Brain pericyte (primary cell): ENCODE data around the gene KCNIP4.

ENCODE experiments used
- DNase-seq: peaks from one replicate; pipeline ENCODE4 v3.0.0-alpha.2; 2012; ENCODE audit warnings: low read depth, low spot score

Gene KCNIP4

DNA sequence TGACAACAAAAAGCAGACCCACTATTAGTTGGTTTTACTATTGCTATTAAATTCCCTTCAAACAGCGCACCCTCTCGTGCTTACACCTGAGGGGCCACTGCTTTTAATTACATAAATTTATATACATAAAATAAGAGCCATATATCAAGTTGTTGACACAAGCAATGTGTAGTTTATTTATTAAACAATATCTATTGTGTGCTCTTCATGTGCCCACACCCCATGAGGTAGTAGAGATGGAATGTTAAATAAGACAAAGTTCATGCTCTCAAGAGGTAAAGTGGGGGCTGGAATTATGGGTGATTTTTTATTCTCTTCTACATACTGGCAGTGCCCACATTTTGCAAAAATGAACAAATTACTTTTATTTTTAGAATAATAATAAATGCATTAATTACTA lies 47.3 kb downstream of the KCNIP4 start:
- DNase-seq = no peak

- DNase-seq = no peak
Measured at GRCh38 chr4:21900211-21900610, 48.4 kb downstream of the KCNIP4 start.

- DNase-seq = no peak
Measured at GRCh38 chr4:21898101-21898500, 50.5 kb downstream of the KCNIP4 start.

- DNase-seq = no peak
Measured at GRCh38 chr4:21896767-21897166, 51.8 kb downstream of the KCNIP4 start.

GRCh38 chr4:21893136-21893535 lies 55.4 kb downstream of the KCNIP4 start:
- no peak for DNase-seq

GRCh38 chr4:21890231-21890630 lies 58.3 kb downstream of the KCNIP4 start:
- DNase-seq = no peak

- DNase-seq = peak; percentile 27
Measured at GRCh38 chr4:21888195-21888976, 60.2 kb downstream of the KCNIP4 start.

GRCh38 chr4:21887481-21887880 lies 61.1 kb downstream of the KCNIP4 start:
- no peak for DNase-seq

GRCh38 chr4:21885770-21886169 lies 62.8 kb downstream of the KCNIP4 start:
- DNase-seq = peak; percentile 10

DNA sequence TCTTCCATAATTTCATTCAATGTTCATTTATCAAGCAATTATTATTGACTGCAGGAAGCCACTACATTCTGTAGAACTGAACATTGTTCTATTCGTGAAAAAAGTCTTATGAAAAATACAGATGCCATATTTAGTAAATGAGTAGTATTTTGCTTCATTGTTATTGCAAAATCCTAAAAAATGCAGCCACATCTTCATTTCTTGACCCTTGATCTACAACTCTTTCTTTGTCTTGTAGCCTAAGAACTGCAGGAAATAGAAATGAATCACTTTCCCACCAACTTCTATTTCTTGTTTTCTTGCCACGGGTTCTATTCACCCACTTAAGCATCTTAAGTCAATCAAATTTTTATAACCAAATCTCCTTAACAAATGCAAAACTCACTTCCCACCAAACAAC lies 63.3 kb downstream of the KCNIP4 start:
- no peak for DNase-seq

DNA sequence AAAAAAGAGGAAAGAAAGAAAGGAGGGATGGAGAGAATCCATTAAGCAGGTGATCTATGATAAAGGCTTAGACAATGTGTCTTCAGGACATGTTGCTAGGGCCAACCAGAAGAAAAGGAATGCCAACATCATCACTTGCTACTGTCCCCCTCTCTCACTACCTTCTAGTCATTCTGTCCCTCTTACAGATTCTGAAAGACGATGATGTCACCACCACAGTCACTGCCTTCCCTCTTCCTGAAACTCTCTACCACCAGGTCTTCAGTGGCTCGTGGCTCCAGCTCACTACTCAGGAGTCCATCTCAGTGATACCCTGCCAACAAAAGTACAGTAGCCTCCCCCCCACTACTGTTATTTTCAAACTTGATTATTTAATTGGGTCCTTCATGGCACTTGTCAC lies 64.0 kb downstream of the KCNIP4 start:
- no peak for DNase-seq

GRCh38 chr4:21882051-21882839 lies 66.3 kb downstream of the KCNIP4 start:
- no peak for DNase-seq

- no peak for DNase-seq
Measured at GRCh38 chr4:21879187-21879586, 69.4 kb downstream of the KCNIP4 start.

DNA sequence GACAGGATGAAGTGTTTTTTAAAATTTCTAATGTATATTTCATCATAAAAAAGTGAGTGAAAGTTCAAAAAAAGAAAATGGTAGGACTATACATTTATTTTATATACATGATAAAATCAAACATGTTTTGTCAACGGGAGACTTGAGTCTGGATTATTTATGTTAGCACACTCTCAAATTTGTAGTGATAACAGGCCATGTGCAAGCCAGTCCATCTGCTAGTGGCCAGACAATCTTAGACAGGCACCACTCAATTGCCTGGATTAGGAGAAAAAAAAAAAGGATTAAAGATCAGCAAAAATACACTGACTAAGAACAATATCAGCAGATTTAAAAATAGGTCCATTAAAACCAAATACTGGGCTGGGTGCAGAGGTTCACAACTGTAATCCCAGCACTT lies 71.9 kb downstream of the KCNIP4 start:
- no peak for DNase-seq

- DNase-seq = no peak
Measured at GRCh38 chr4:21873145-21873544, 75.4 kb downstream of the KCNIP4 start.

- DNase-seq = no peak
Measured at GRCh38 chr4:21872101-21872500, 76.5 kb downstream of the KCNIP4 start.

- no peak for DNase-seq
Measured at GRCh38 chr4:21869978-21870745, 78.4 kb downstream of the KCNIP4 start.

GRCh38 chr4:21864686-21865085 lies 83.9 kb downstream of the KCNIP4 start:
- DNase-seq = no peak

DNA sequence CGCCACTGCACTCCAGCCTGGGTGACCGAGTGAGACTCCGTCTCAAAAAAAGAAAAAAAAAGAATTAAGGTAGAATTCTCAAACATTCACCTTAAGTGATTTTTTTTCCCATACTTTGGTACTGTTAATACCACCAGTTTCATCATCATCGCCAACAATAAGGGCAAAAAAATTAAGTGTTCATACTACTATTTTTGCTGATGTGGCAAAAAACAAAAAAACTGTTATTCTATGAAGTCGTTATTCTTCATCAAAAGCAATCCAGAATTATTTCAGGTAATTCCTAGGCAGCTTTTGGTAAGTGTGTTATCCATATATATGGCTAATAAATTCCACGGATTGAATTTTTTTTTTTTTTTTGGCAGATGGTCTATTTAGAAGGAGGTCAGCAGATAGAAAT lies 85.7 kb downstream of the KCNIP4 start:
- DNase-seq = no peak

DNA sequence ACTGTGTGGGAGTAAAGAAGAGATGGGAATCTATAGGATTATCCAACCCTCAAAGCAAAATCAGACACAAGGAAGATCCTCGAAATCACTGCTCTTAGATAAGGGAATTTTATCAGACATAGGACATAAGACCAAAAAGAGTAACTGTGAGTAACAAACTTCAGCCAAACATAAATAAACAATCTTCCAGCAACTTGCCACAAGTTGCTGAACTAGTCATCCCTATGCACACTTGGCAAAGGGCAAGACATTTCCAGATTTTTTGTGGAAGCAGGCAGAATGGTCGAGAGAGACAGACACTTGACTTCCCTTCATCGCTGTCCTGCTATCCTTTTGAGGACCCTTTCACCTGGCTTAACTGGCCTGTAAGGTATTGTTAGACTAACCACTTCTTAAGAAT lies 89.6 kb downstream of the KCNIP4 start:
- no peak for DNase-seq

GRCh38 chr4:21856754-21857153 lies 91.8 kb downstream of the KCNIP4 start:
- no peak for DNase-seq

DNA sequence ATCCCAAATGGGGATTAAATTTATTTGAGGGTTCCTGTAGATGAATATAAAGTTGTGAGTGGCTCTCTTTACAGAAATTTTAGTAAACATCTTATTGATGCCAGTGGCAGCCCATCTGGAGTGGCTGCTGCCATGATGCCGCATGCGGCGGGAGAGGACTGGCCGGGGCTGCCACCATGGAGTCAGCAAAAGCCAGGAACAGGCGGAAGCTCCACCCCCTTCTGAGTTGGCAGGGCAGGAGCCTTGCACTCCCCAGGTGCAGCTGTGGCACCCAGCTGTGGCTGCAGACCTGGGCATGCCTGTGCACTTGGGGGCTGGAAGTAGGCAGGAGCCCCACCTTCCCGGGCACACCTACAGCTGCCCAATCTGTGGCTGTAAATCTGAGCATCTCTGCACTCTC lies 92.3 kb downstream of the KCNIP4 start:
- no peak for DNase-seq
